K562 (cell line): ENCODE results near the gene DIP2C. TPM values are rescaled to one million over a fixed set of nuclear protein-coding genes. Genes with fewer than 3 reads are reported as not detected.
"Not testable (repeated sequence)": the region's sequence is repeated elsewhere in the genome, so short reads cannot be mapped to it uniquely, and the experiment has no call there.

Source experiments
- ATAC-seq: fragments of 200-7000 bp; cut with Tn5 transposase; 3 replicates; pipeline ENCODE4 v1.9.1; 2020; ENCODE audit warnings: moderate library complexity
- BruUV-seq: library from RNA; stranded (reverse); fragments of 400-500 nt; replicated peaks from 2 replicates; lab custom pipeline; 2021; lab: Mats Ljungman, UMichigan
- CTCF ChIA-PET: fragments of 300-600 bp; formaldehyde crosslinking; extraction: SDS; loops from one replicate; lab custom pipeline; 2021; ENCODE audit warnings: low intra/inter-chr PET ratio; lab: Yijun Ruan, JAX
- POLR2A ChIA-PET: fragments of 300-600, 350-650 bp; sonication (Branson Sonifier 250); formaldehyde crosslinking; extraction: SDS; loops from one replicate; lab custom pipeline; 2021; ENCODE audit warnings: antibody characterized with exemption, inconsistent platforms; lab: Yijun Ruan, JAX
- DNase-seq, 4 experiments: peaks; one replicate each; pipeline versions ENCODE4 v3.0.0 to v3.0.0-alpha.2; 2011 to 2018; ENCODE audit warnings: low spot score in 3 of 4, mixed read lengths in 3 of 4; ENCODE audit errors: extremely low read depth in 1 of 4
- FAIRE-seq: peaks from 2 replicates; lab custom pipeline; 2011; peaks lifted over from hg19 to GRCh38; lab: Jason Lieb, UNC
- H2AFZ ChIP-seq: 2 replicates; pipeline ENCODE4 v1.6.0; 2011; ENCODE audit warnings: low read depth, low read length, control low read depth, inconsistent platforms
- H3K27ac ChIP-seq: fragments of 200-600 bp; 3 replicates; pipeline ENCODE4 v1.8.0; 2011; ENCODE audit warnings: low read depth, mild to moderate bottlenecking, control low read depth, inconsistent platforms, low read length, moderate library complexity, mixed read lengths; ENCODE audit errors: extremely low read depth
- H3K27me3 ChIP-seq, 2 experiments: fragments of 300-600 bp in 1 of 2; 2 replicates in 1 of 2; 3 replicates in 1 of 2; pipeline versions ENCODE4 v1.6.0 to v1.8.0; 2011; ENCODE audit warnings: inconsistent platforms in 2 of 2, low read length in 2 of 2, mild to moderate bottlenecking in 1 of 2, mixed read lengths in 1 of 2, moderate library complexity in 1 of 2; ENCODE audit not compliant: control insufficient read depth in 2 of 2, insufficient read depth in 2 of 2
- H3K36me3 ChIP-seq: fragments of 300-600 bp; 3 replicates; pipeline ENCODE4 v1.8.0; 2011; ENCODE audit warnings: mild to moderate bottlenecking, low read length, inconsistent platforms; ENCODE audit not compliant: control insufficient read depth, insufficient read depth
- H3K4me1 ChIP-seq, 2 experiments: fragments of 200-600 bp in 1 of 2; replicated peaks in 1 of 2; 2 replicates in 1 of 2; 3 replicates in 1 of 2; pipeline versions ENCODE4 v1.5.1 to v1.8.0; 2011; ENCODE audit warnings: inconsistent platforms in 2 of 2, low read length in 2 of 2, mild to moderate bottlenecking in 1 of 2, mixed read lengths in 1 of 2, moderate library complexity in 1 of 2; ENCODE audit not compliant: control insufficient read depth in 2 of 2, insufficient read depth in 2 of 2
- H3K4me2 ChIP-seq: 2 replicates; pipeline ENCODE4 v1.6.1; 2011; ENCODE audit warnings: low read length, control low read depth, inconsistent platforms, mixed read lengths; ENCODE audit not compliant: insufficient read depth
- H3K4me3 ChIP-seq: fragments of 200-600 bp; sonication (generic), shearing (Covaris generic); 2 replicates; pipeline ENCODE4 v1.5.1; 2016; ENCODE audit warnings: control low read depth, inconsistent platforms
- H3K79me2 ChIP-seq: fragments of 200-600 bp; 3 replicates; pipeline ENCODE4 v1.8.0; 2011; ENCODE audit warnings: low read length, inconsistent platforms; ENCODE audit not compliant: control insufficient read depth, insufficient read depth
- H3K9ac ChIP-seq, 2 experiments: 2 replicates each; pipeline versions ENCODE4 v1.6.0 to v1.6.1; 2011; ENCODE audit warnings: low read depth in 2 of 2, low read length in 2 of 2, control low read depth in 1 of 2, inconsistent platforms in 1 of 2, mild to moderate bottlenecking in 1 of 2, mixed read lengths in 1 of 2; ENCODE audit not compliant: insufficient read depth in 1 of 2
- H3K9me1 ChIP-seq: one replicate; pipeline ENCODE4 v1.6.0; 2011; ENCODE audit warnings: inconsistent platforms, mild to moderate bottlenecking, low read length, moderate library complexity; ENCODE audit not compliant: control insufficient read depth, insufficient read depth
- H3K9me3 ChIP-seq: replicated peaks from 2 replicates; pipeline ENCODE4 v1.5.1; 2011; ENCODE audit warnings: low read depth, low read length, inconsistent platforms; ENCODE audit not compliant: control insufficient read depth, insufficient read depth
- H4K20me1 ChIP-seq: replicated peaks from 2 replicates; pipeline ENCODE4 v1.6.1; 2011; ENCODE audit warnings: low read length, inconsistent platforms, mixed read lengths; ENCODE audit not compliant: control insufficient read depth, insufficient read depth
- ATF6 ChIP-seq: sonication (generic); formaldehyde crosslinking; IDR thresholded peaks from 2 replicates; pipeline ENCODE4 v1.4.0; 2020; ENCODE audit warnings: mild to moderate bottlenecking, missing genetic modification reagents
- FOSL1 ChIP-seq: fragments of 200-800 bp; sonication (Bioruptor generic); conservative IDR thresholded peaks from 2 replicates; pipeline ENCODE4 v1.6.1; 2016; ENCODE audit warnings: missing genetic modification characterization, missing compliant biosample characterization
- GTF2F1 ChIP-seq: IDR thresholded peaks from 2 replicates; pipeline ENCODE4 v1.6.1; 2011; ENCODE audit warnings: low read depth, low read length, improper control_type of control experiment
- ID3 ChIP-seq, 2 experiments: fragments of 250-450 bp in 1 of 2; fragments of 450-650 bp in 1 of 2; sonication (Bioruptor Pico) in 1 of 2; IDR thresholded peaks; 2 replicates each; pipeline versions ENCODE4 v1.6.1 to v1.8.0; 2016 to 2021; ENCODE audit warnings: mild to moderate bottlenecking in 2 of 2, moderate library complexity in 2 of 2, missing compliant biosample characterization in 1 of 2, missing genetic modification characterization in 1 of 2
- MAFK ChIP-seq: IDR thresholded peaks from 2 replicates; pipeline ENCODE4 v1.6.1; 2011; ENCODE audit warnings: low read length, improper control_type of control experiment
- NR1H2 ChIP-seq: sonication (generic); formaldehyde crosslinking; IDR thresholded peaks from 2 replicates; pipeline ENCODE4 v1.4.0; 2020; ENCODE audit warnings: mild to moderate bottlenecking, missing genetic modification reagents
- ZBTB17 ChIP-seq: fragments of 450-650 bp; formaldehyde crosslinking; IDR thresholded peaks from 2 replicates; pipeline ENCODE4 v1.4.0; 2020; ENCODE audit warnings: mild to moderate bottlenecking
- ZNF830 ChIP-seq: fragments of 250-450 bp; sonication (Bioruptor Pico); IDR thresholded peaks from 2 replicates; pipeline ENCODE4 v1.5.0; 2021; ENCODE audit warnings: mild to moderate bottlenecking
- WGBS: fragments of 100-300 bp; shearing (Covaris generic); methylation state at CpG from one replicate; pipeline ENCODE4 v1.1.6; 2016; ENCODE audit warnings: low coverage, mixed read lengths; ENCODE audit not compliant: insufficient coverage; ENCODE audit errors: missing lambda C conversion rate; 5-methylcytosine and 5-hydroxymethylcytosine counted together
- in situ Hi-C: fragments of 300-500 bp; cut with MboI; formaldehyde crosslinking; loops from 4 replicates; pipeline ENCODE4 v1.15.0; 2018; ENCODE audit warnings: inconsistent platforms, mixed read lengths
- intact Hi-C: fragments of 100-400 bp; cut with micrococcal nuclease; formaldehyde crosslinking; loops from 2 replicates; pipeline ENCODE4 v1.14.2; 2022
- polyA plus RNA-seq, 8 experiments: library from polyadenylated mRNA; depleted of rRNA in 4 of 8; stranded (reverse) in 5 of 8; unstranded in 3 of 8; fragments of >200 nt; fragmentation: Nextera tagmentation in 2 of 8; fragmentation: Illumina TruSeq in 1 of 8; extraction: Ambion mirVana in 2 of 8; extraction: Trizol in 1 of 8; gene quantifications; 2 replicates each; pipeline versions ENCODE4 v1.2.1 to v1.2.3, GENCODE V29; 2011 to 2014; ENCODE audit warnings: inconsistent platforms in 1 of 8, missing spikeins in 1 of 8
- total RNA-seq, 7 experiments: library from RNA; depleted of rRNA in 6 of 7; stranded (reverse); fragments of >200 nt in 6 of 7; fragmentation: Illumina TruSeq in 2 of 7; extraction: Trizol in 2 of 7; gene quantifications; 2 replicates each; pipeline versions ENCODE4 v1.2.1 to v1.2.3, GENCODE V29; 2011 to 2021; ENCODE audit warnings: low replicate concordance in 1 of 7

Gene DIP2C
- total and polyA plus RNA-seq, 9 of the 15 experiments (the other 6 are each of a cell fraction or from before 2014, with no cell fraction given): 0.01 TPM; not detected in 8

DNA sequence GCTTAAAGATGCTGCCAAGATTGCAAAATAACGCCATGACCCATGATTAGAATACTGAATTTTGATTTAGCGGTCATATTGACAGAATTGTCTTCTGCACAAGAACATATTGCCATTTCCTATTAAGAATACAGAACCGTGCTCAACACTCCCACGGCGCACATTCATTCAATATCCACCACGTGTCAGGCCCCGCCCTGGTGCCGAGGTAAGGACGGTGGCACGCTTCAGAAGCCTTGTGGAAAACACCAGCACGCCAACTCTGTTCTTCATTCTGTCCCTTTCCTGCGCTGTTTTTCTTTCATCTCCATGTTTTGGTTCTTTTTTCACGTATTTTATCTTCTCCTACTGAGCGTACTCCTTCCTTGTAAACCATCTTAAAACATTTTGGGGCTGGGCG lies 364.9 kb downstream of the DIP2C start (continued):
- TF ChIP-seq ID3 (CRISPR knock-in tag; IDR thresholded peaks at IDR 0.05): no peak
- no peak for TF ChIP-seq ID3 (tag; IDR thresholded peaks at IDR 0.05)
- no peak for TF ChIP-seq NR1H2
- no peak for TF ChIP-seq GTF2F1
- TF ChIP-seq ZNF830: no peak

DNA sequence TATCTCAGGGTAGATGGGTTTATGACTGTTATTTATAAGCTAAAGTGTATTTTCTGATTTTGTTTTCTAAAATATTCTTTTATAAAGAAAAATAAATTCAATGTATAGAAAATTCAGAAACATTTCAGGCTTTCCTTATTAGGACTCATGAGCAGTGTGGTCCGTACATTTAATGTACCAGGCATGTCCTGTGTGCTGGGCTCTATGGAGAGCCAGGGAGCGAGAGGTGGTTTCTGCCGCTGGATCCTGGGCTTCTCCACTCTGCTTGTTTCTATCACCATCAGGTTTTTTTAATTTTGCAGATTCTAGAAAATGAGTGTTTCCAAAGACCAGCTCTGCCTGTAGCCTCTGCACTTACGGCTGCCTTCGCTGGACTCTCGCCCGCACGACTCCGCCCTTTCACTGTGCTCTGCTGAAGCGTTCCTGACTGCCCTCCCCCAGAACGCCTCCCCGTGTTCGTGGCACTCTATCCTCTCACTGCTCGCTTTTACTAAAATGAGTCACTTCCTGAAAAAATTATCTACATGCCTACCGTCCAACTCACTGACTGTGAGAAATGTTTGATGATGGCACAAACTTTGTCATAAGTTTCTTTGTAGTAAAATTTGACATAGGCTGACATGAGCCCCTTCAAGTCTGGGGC lies 365.7 kb downstream of the DIP2C start:
- FAIRE-seq (no peak), DNase-seq (peak in 1 of 4 experiments; percentile 14), ATAC-seq (no peak)
- POLR2A ChIA-PET: interaction anchor here (0.9 kb wide), 1 partner anchor 15 kb away, joined by 3 read pairs; no protein-coding TSS in a partner anchor
- Histone ChIP-seq H3K9me3 (no peaks in the 10 kb centered on the region), H3K79me2 (no peaks in the 10 kb centered on the region), H4K20me1 (no peaks in the 10 kb centered on the region; the same call in 1 of the 2 replicates), H3K27me3 (peaks cover 13 to 48% of the 10 kb centered on the region in 2 experiments), H3K4me3 (no peak overlapping the region), H3K27ac (no peak overlapping the region), H3K9me1 (no peaks in the 10 kb centered on the region), H3K36me3 (no peaks in the 10 kb centered on the region), H2AFZ (no peak overlapping the region), H3K4me2 (no peak overlapping the region), H3K4me1 (no peaks in the 10 kb centered on the region), H3K9ac (no peak overlapping the region)
- in situ Hi-C loops: no loop called here
- WGBS: 3% methylated on average over 15 of the region's 15 CpGs
- TF ChIP-seq MAFK: no peak
- peak; percentile 67 for TF ChIP-seq FOSL1 (tag)
- TF ChIP-seq ZBTB17 (CRISPR knock-in tag): no peak
- TF ChIP-seq ATF6 (CRISPR knock-in tag): no peak
- CTCF ChIA-PET: no interaction called here
- intact Hi-C loops: no loop called here
- BruUV-seq: no TSS peak

DNA sequence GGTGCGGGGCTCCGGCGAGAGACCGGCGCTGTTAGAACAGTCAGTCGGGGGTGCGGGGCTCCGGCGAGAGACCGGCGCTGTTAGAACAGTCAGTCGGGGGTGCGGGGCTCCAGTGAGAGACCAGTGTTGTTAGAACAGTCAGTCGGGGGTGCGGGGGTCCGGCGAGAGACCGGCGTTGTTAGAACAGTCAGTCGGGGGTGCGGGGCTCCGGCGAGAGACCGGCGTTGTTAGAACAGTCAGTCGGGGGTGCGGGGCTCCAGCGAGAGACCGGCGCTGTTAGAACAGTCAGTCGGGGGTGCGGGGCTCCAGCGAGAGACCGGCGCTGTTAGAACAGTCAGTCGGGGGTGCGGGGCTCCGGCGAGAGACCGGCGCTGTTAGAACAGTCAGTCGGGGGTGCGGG lies 366.4 kb downstream of the DIP2C start:
- CTCF ChIA-PET, H4K20me1 ChIP-seq, H3K4me2 ChIP-seq, H3K9ac ChIP-seq, H3K79me2 ChIP-seq, H3K9me3 ChIP-seq, H3K27ac ChIP-seq, H3K4me1 ChIP-seq, H3K36me3 ChIP-seq, BruUV-seq, H3K4me3 ChIP-seq, ATAC-seq, DNase-seq, POLR2A ChIA-PET, H3K9me1 ChIP-seq, H2AFZ ChIP-seq, intact Hi-C loops, FAIRE-seq, in situ Hi-C loops: not testable (repeated sequence)
- peaks cover 17 to 52% of the 10 kb centered on the region in 2 experiments for H3K27me3 ChIP-seq
- WGBS: 57% methylated on average over 8 of the region's 43 CpGs
